Right hindlimb (tissue), 1 donor: ENCODE measurements around the gene ANKH.

ENCODE experiments used
- DNase-seq: peaks from one replicate; pipeline ENCODE4 v3.0.0-alpha.2; 2018

Gene ANKH

DNA sequence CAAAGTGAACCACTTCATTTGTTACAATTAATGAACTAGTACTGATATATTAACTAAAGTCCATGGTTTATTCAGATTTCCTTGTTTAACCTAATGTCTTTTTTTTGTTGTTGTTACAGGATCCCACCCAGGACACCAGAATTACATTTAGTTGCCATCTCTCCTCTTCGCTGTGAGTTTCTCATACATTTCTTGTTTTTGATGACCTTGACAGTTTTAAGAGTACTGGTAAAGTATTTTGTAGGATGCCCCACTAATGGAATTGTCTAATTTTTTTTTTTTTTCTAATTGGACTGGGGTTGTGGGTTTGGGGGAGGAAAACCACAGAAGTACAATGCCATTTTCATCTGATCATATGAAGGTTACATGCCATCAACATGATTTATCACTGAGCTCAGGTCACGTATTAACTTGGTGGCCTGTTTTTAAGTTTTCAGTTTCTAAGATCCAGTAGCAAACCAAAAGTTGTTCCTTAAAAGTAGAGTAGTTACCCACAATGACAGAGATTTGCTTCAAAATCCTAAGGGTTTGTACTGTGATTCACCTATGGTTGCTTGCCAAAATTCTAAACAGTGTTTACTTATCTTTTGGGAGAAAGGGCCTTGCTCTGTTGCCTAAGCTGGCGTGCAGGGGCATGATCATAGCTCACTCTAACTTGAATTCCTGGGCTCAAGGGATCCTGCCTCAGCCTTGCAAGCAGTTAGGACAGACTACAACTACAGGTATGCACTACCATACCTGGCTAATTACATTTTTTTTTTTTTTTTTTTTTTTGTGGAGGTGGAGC is 211.6 kb downstream of the ANKH start:
- DNase-seq, result no peak

GRCh38 chr5:14656898-14657297 is 214.7 kb downstream of the ANKH start:
- DNase-seq, result no peak

DNA sequence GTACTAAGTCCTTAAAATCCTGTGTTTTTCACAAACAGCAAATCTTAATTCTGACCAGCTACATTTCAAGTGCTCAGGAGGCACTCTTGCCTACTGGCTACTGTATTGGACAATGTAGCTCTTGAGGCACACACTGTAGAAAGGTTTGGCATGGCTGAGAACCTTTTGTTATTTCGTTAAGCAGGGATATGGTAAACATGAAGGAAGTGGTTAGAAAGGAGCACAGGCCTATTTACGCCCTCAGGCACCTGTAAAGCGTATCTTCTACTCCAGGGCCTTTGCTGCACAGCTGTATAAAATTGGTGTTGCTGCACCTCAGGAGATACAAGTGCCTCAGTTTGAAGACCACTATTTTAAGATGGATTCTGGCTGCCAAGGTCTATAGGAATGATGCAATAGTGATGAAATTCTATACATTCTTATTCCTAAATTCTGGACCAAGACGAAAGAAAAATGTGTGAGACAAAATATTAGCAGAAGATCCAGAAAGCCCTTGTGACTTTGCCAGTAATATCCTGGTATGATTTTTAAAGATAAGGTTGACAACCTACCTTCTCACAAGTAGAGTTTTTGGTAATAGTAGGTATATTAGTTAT is 216.3 kb downstream of the ANKH start:
- no peak for DNase-seq
